ENCODE data around the gene CUL3. TPM values are rescaled to one million over a fixed set of nuclear protein-coding genes. Genes with fewer than 3 reads are reported as not detected.
"Not testable (repeated sequence)": the region's sequence is repeated elsewhere in the genome, so short reads cannot be mapped to it uniquely, and the experiment has no call there.

Gene CUL3
- polyA plus RNA-seq, 3 donors, result 12.3 to 28.7 (median 12.9) TPM

DNA sequence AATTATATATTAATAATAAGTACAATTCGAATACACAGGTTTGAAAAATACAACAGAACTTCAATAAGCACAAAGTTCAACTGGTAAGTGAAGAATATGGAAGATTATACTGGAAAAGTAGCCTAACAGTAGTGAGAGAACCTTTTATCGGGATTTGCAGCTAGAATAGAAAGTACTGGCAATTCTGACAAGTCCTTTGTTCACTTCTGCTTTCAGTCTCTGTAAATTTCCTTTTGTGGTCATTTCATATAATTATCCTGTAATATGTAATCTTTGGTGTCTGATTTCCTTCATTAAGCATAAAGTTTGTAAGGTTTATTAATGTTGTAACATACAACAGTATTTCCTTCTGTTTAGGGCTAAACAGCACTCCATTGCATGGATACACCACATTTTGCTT, 67.2 kb downstream of the CUL3 start:
- Mint-ChIP-seq H3K4me3 (no peak overlapping the region), H3K9me3 (no peaks in the 10 kb centered on the region), H3K27ac (peak overlapping the region in 5 of 7 donors; percentile 57 to 91 (median 76)), H3K4me1 (peaks cover 39% of the 10 kb centered on the region), H3K27me3 (ENCODE audit: low read depth in 3 of 3) (no peaks in the 10 kb centered on the region), H3K36me3 (peaks cover 11 to 17% of the 10 kb centered on the region in 2 donors)
- H4K20me1 ChIP-seq (ENCODE audit: insufficient read depth, low read length), result peaks cover 96% of the 10 kb centered on the region
- H3K9me3 ChIP-seq (replicated peaks in 1 of 2; ENCODE audit: control insufficient read depth in 1 of 2, insufficient read depth in 1 of 2, low read length in 2 of 2), result no peaks in the 10 kb centered on the region
- H3K79me2 ChIP-seq (ENCODE audit: insufficient read depth, low read length), result peaks cover 97% of the 10 kb centered on the region
- no CpG with 5 or more reads among the region's 2 CpGs for WGBS (ENCODE audit: insufficient coverage)
- H3K4me1 ChIP-seq (ENCODE audit: control insufficient read depth in 1 of 2, insufficient read depth in 2 of 2, low read length in 2 of 2), result peaks cover 21 to 45% of the 10 kb centered on the region in 2 donors
- H3K36me3 ChIP-seq (replicated peaks in 1 of 2; ENCODE audit: control insufficient read depth in 1 of 2, insufficient read depth in 2 of 2, low read length in 2 of 2), result peaks cover 6 to 23% of the 10 kb centered on the region in 2 donors
- H3K4me2 ChIP-seq (replicated peaks; ENCODE audit: extremely low read depth, low read length, poor library complexity, severe bottlenecking), result peak overlapping the region; percentile 50
- H3K4me3 ChIP-seq (replicated peaks in 1 of 3; ENCODE audit: low read depth in 2 of 3, low read length in 3 of 3), result peak overlapping the region in 1 of 3 experiments; percentile 3
- H3K27ac ChIP-seq (ENCODE audit: low read depth in 1 of 2, low read length in 2 of 2), result peak overlapping the region in 1 of 2 donors; percentile 56
- TF ChIP-seq CTCF (IDR thresholded peaks at IDR 0.05), result no peak
- intact Hi-C loops (cut with micrococcal nuclease), result no loop called here
- no peaks in the 10 kb centered on the region for H3K27me3 ChIP-seq (ENCODE audit: control insufficient read depth in 2 of 2, insufficient read depth in 2 of 2, low read length in 2 of 2)
- no peak overlapping the region for H3K9ac ChIP-seq (ENCODE audit: insufficient read depth, low read length, poor library complexity, severe bottlenecking)
- peak; percentile 14 to 44 (median 17) for DNase-seq
- no peak overlapping the region for H2AFZ ChIP-seq (ENCODE audit: insufficient read depth, low read depth, low read length, poor library complexity, severe bottlenecking)

DNA sequence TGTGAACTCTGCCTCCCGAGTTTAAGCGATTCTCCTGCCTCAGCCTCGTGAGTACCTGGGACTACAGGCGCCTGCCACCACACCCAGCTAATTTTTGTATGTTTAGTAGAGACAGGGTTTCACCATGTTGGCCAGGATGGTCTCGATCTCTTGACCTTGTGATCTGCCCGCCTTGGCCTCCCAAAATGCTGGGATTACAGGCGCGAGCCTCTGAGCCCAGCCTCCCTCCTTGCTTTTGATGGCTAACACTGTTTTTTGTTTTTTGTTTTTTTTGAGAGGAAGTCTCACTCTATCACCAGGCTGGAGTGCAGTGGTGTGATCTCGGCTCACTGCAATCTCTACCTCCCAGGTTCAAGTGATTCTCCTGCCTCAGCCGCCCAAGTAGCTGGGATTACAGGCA, 68.8 kb downstream of the CUL3 start:
- Mint-ChIP-seq H3K36me3 (peaks cover 14 to 17% of the 10 kb centered on the region in 2 donors), H3K27ac (peak overlapping the region in 5 of 7 donors; percentile 0 to 83 (median 63)), H3K4me1 (peaks cover 31% of the 10 kb centered on the region)
- peaks cover 82% of the 10 kb centered on the region for H3K79me2 ChIP-seq (ENCODE audit: insufficient read depth, low read length)
- H3K27me3 ChIP-seq (ENCODE audit: control insufficient read depth in 2 of 2, insufficient read depth in 2 of 2, low read length in 2 of 2); H3K4me3 ChIP-seq (replicated peaks in 1 of 3; ENCODE audit: low read depth in 2 of 3, low read length in 3 of 3); intact Hi-C loops (cut with micrococcal nuclease); H3K4me2 ChIP-seq (replicated peaks; ENCODE audit: extremely low read depth, low read length, poor library complexity, severe bottlenecking); DNase-seq; H3K27me3 Mint-ChIP-seq (ENCODE audit: low read depth in 3 of 3); H3K9me3 Mint-ChIP-seq; H3K9me3 ChIP-seq (replicated peaks in 1 of 2; ENCODE audit: control insufficient read depth in 1 of 2, insufficient read depth in 1 of 2, low read length in 2 of 2); H3K4me3 Mint-ChIP-seq; H3K27ac ChIP-seq (ENCODE audit: low read depth in 1 of 2, low read length in 2 of 2); H2AFZ ChIP-seq (ENCODE audit: insufficient read depth, low read depth, low read length, poor library complexity, severe bottlenecking); H3K9ac ChIP-seq (ENCODE audit: insufficient read depth, low read length, poor library complexity, severe bottlenecking): not testable (repeated sequence)
- 95% methylated on average over 8 of the region's 10 CpGs for WGBS (ENCODE audit: insufficient coverage)
- peaks cover 90% of the 10 kb centered on the region for H4K20me1 ChIP-seq (ENCODE audit: insufficient read depth, low read length)
- peaks cover 6 to 31% of the 10 kb centered on the region in 2 donors for H3K36me3 ChIP-seq (replicated peaks in 1 of 2; ENCODE audit: control insufficient read depth in 1 of 2, insufficient read depth in 2 of 2, low read length in 2 of 2)
- H3K4me1 ChIP-seq (ENCODE audit: control insufficient read depth in 1 of 2, insufficient read depth in 2 of 2, low read length in 2 of 2), result peaks cover 17 to 37% of the 10 kb centered on the region in 2 donors
